Small intestine (tissue), 7 donors: ENCODE data around the gene RASAL1. TPM values are rescaled to one million over a fixed set of nuclear protein-coding genes. Genes with fewer than 3 reads are reported as not detected.
A peak's percentile ranks its signal among the peaks of the same experiment; 100 is the strongest.

Source experiments
- DNase-seq, 2 donors: peaks; one replicate each; pipeline versions ENCODE4 v3.0.0 to v3.0.0-alpha.2; 2013
- FAIRE-seq: peaks from 2 replicates; lab custom pipeline; 2012; peaks lifted over from hg19 to GRCh38; lab: Jason Lieb, UNC
- H3K27ac ChIP-seq, 3 donors: one replicate each; pipeline ENCODE4 v1.5.1; 2013; ENCODE audit warnings: low read length in 2 of 3, mild to moderate bottlenecking in 2 of 3, control low read depth in 1 of 3, inconsistent platforms in 1 of 3, low read depth in 1 of 3, moderate library complexity in 1 of 3
- H3K27me3 ChIP-seq, 3 donors: one replicate each; pipeline ENCODE4 v1.6.1; 2013; ENCODE audit warnings: low read length in 3 of 3, inconsistent platforms in 1 of 3; ENCODE audit not compliant: control insufficient read depth in 3 of 3, insufficient read depth in 3 of 3
- H3K36me3 ChIP-seq, 3 donors: one replicate each; pipeline ENCODE4 v1.6.1; 2013; ENCODE audit warnings: low read length in 3 of 3, inconsistent platforms in 1 of 3, low read depth in 1 of 3, mild to moderate bottlenecking in 1 of 3, moderate library complexity in 1 of 3; ENCODE audit not compliant: control insufficient read depth in 3 of 3, insufficient read depth in 2 of 3
- H3K4me1 ChIP-seq, 3 donors: one replicate each; pipeline ENCODE4 v1.6.1; 2013; ENCODE audit warnings: low read length in 2 of 3, inconsistent platforms in 1 of 3, low read depth in 1 of 3, mild to moderate bottlenecking in 1 of 3, moderate library complexity in 1 of 3; ENCODE audit not compliant: control insufficient read depth in 3 of 3, insufficient read depth in 2 of 3
- H3K4me3 ChIP-seq, 3 donors: one replicate each; pipeline ENCODE4 v1.5.1; 2013; ENCODE audit warnings: low read length in 3 of 3, control low read depth in 1 of 3, inconsistent platforms in 1 of 3, low read depth in 1 of 3, mild to moderate bottlenecking in 1 of 3, moderate library complexity in 1 of 3
- H3K9me3 ChIP-seq, 2 donors: one replicate each; pipeline ENCODE4 v1.6.1; 2013; ENCODE audit warnings: low read depth in 1 of 2, low read length in 1 of 2; ENCODE audit not compliant: control insufficient read depth in 2 of 2, insufficient read depth in 1 of 2
- WGBS, 3 donors: extraction: QIAGEN DNeasy Blood & Tissue Kit; methylation state at CpG; one replicate each; pipeline ENCODE4 v1.1.7; 2013; 5-methylcytosine and 5-hydroxymethylcytosine counted together
- polyA plus RNA-seq, 4 donors: library from polyadenylated mRNA; stranded (reverse) in 3 of 4; unstranded in 1 of 4; fragments of 200-250 nt in 3 of 4; fragments of 120-200 nt in 1 of 4; gene quantifications; one replicate each; pipeline versions ENCODE4 v1.2.1 to v1.2.3, GENCODE V29; 2013
- donor health status: healthy with polysubstance abuse.
- donor health status: control.
- donor health status: control.
- donor health status: Bipolar disorder and iron deficiency.
- donor health status: healthy.

The RASAL1 gene
- polyA plus RNA-seq, 4 donors, result 0.16 to 0.81 (median 0.55) TPM; not detected in 1

- peaks cover 0 to 2% of the 10 kb centered on the region in 2 donors for H3K9me3 ChIP-seq
- no peaks in the 10 kb centered on the region for H3K4me1 ChIP-seq
- no peak overlapping the region for H3K27ac ChIP-seq
- WGBS, 3 donors, result 85 to 90% (median 88%) methylated on average over 3 of the region's 3 CpGs
- DNase-seq, result no peak
- no peak for FAIRE-seq
- no peaks in the 10 kb centered on the region for H3K36me3 ChIP-seq
- no peak overlapping the region for H3K4me3 ChIP-seq
- peaks cover 0 to 12% (median 0%) of the 10 kb centered on the region in 3 donors for H3K27me3 ChIP-seq
Measured at GRCh38 chr12:113088037-113088436, 47.5 kb downstream of the RASAL1 start.

DNA sequence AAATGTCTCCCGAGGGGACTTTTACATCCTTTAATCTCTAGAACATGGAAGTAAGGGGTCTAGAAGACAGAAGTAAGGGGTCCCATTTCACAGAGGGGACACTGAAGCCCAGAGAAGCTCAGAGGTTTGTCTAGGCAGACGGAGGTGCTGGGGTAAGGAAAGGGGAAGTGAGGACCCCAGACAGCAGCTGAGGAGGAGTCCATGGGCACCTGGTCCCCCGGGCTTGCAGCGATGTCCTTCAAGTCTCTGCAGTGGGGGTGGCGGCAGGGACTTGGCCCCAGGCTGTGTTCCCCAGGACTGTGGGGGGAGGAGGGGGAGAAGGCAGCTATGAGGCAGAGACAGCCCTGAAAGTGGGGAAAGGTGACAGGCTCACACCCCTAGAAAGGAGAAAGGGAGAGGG is 48.4 kb downstream of the RASAL1 start:
- H3K4me3 ChIP-seq, result no peak overlapping the region
- no peaks in the 10 kb centered on the region for H3K36me3 ChIP-seq
- H3K27ac ChIP-seq, result peak overlapping the region in 2 of 3 donors; percentile 8 to 61
- H3K9me3 ChIP-seq, result peaks cover 0 to 2% of the 10 kb centered on the region in 2 donors
- peaks cover 0 to 6% (median 0%) of the 10 kb centered on the region in 3 donors for H3K27me3 ChIP-seq
- FAIRE-seq (no peak), DNase-seq (no peak)
- H3K4me1 ChIP-seq, result no peaks in the 10 kb centered on the region
- 50 to 72% (median 56%) methylated on average over 5 of the region's 5 CpGs for WGBS, 3 donors

GRCh38 chr12:113086249-113087164 is 49.1 kb downstream of the RASAL1 start:
- Histone ChIP-seq H3K4me1 (no peaks in the 10 kb centered on the region), H3K27me3 (peaks cover 0 to 6% (median 0%) of the 10 kb centered on the region in 3 donors), H3K9me3 (peaks cover 0 to 2% of the 10 kb centered on the region in 2 donors), H3K4me3 (no peak overlapping the region), H3K27ac (peak overlapping the region in 1 of 3 donors; percentile 61), H3K36me3 (no peaks in the 10 kb centered on the region)
- FAIRE-seq, result no peak
- 27 to 35% (median 28%) methylated on average over 17 of the region's 17 CpGs for WGBS, 3 donors
- peak in 1 of 2 donors; percentile 32 for DNase-seq

DNA sequence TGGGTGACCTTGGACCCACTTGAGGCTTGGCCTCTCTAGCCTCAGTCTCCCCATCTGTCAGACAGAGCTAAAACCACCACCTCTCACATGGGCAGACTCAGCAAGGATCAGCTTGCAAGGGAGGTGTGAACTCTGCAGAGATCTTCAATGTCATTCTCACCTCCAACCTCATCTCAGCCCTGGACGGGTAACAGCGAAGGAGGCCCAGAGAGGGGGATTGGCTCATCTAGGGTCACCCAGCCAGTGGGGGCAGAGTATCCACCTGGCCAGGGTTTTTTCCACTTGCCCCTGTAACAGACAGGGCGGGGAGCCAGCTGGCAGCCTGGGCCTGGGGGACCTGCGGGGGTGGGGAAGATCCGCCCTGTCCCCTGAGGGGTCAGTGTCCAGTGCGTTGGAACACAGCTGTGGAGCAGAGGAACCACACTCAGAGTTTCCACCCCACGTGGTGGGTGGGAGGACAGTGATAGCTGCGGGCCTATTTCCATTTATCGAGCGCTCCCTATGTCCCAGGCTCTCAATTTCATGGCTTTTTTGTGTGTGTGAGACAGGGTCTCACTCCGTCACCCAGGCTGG is 51.6 kb downstream of the RASAL1 start:
- no peaks in the 10 kb centered on the region for H3K4me1 ChIP-seq
- H3K27me3 ChIP-seq, result peaks cover 0 to 12% (median 0%) of the 10 kb centered on the region in 3 donors
- peaks cover 0 to 2% of the 10 kb centered on the region in 2 donors for H3K9me3 ChIP-seq
- H3K4me3 ChIP-seq, result no peak overlapping the region
- FAIRE-seq (no peak), DNase-seq (no peak)
- H3K27ac ChIP-seq, result peak overlapping the region in 1 of 3 donors; percentile 1
- H3K36me3 ChIP-seq, result no peaks in the 10 kb centered on the region
- WGBS, 3 donors, result 77 to 84% (median 81%) methylated on average over 11 of the region's 11 CpGs

GRCh38 chr12:113082486-113083148 is 52.9 kb downstream of the RASAL1 start:
- Histone ChIP-seq H3K27me3 (peaks cover 0 to 19% (median 0%) of the 10 kb centered on the region in 3 donors), H3K9me3 (peaks cover 0 to 2% of the 10 kb centered on the region in 2 donors), H3K4me1 (no peaks in the 10 kb centered on the region), H3K4me3 (no peak overlapping the region), H3K27ac (no peak overlapping the region), H3K36me3 (peaks cover 0 to 4% (median 0%) of the 10 kb centered on the region in 3 donors)
- no peak for FAIRE-seq
- DNase-seq, result no peak
- 68 to 81% (median 72%) methylated on average over 9 of the region's 9 CpGs for WGBS, 3 donors

- Histone ChIP-seq H3K27ac (no peak overlapping the region), H3K4me3 (no peak overlapping the region), H3K9me3 (peaks cover 0 to 2% of the 10 kb centered on the region in 2 donors), H3K4me1 (no peaks in the 10 kb centered on the region), H3K36me3 (peaks cover 0 to 4% (median 0%) of the 10 kb centered on the region in 3 donors), H3K27me3 (peaks cover 0 to 22% (median 2%) of the 10 kb centered on the region in 3 donors)
- WGBS, 3 donors, result 55 to 68% (median 59%) methylated on average over 4 of the region's 4 CpGs
- FAIRE-seq, result no peak
- no peak for DNase-seq
Measured at GRCh38 chr12:113081873-113082272, 53.7 kb downstream of the RASAL1 start.

DNA sequence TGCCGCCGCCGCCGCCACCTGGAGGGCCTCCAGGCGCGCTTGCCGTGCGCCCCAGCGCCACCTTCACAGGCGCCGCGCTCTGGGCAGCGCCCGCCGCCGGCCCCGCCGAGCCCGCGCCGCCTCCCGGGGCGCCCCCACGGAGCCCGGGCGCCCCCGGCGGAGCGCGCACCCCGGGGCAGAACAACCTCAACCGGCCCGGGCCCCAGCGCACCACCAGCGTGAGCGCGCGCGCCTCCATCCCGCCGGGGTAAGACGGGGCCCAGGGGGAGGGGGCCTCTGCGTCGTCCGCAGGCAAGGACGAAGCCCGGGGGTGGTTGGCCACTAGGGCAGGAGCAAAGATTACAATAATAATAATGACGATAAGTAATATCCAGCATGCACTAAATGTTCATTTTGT is 57.7 kb downstream of the RASAL1 start:
- DNase-seq (no peak), FAIRE-seq (no peak)
- WGBS, 3 donors, result 21 to 46% (median 31%) methylated on average over 24 to 48 of the region's 48 CpGs
- no peak overlapping the region for H3K27ac ChIP-seq
- peaks cover 0 to 4% (median 0%) of the 10 kb centered on the region in 3 donors for H3K36me3 ChIP-seq
- no peaks in the 10 kb centered on the region for H3K9me3 ChIP-seq
- H3K4me3 ChIP-seq, result no peak overlapping the region
- no peaks in the 10 kb centered on the region for H3K4me1 ChIP-seq
- peaks cover 0 to 21% (median 2%) of the 10 kb centered on the region in 3 donors for H3K27me3 ChIP-seq
